GM18861 (cell line): ENCODE results near the gene AKAP3.

Experiments
- ATAC-seq: cut with Tn5 transposase; IDR thresholded peaks from one replicate; pipeline ENCODE4 v1.9.1; 2021; ENCODE audit not compliant: unreplicated experiment

Gene AKAP3

DNA sequence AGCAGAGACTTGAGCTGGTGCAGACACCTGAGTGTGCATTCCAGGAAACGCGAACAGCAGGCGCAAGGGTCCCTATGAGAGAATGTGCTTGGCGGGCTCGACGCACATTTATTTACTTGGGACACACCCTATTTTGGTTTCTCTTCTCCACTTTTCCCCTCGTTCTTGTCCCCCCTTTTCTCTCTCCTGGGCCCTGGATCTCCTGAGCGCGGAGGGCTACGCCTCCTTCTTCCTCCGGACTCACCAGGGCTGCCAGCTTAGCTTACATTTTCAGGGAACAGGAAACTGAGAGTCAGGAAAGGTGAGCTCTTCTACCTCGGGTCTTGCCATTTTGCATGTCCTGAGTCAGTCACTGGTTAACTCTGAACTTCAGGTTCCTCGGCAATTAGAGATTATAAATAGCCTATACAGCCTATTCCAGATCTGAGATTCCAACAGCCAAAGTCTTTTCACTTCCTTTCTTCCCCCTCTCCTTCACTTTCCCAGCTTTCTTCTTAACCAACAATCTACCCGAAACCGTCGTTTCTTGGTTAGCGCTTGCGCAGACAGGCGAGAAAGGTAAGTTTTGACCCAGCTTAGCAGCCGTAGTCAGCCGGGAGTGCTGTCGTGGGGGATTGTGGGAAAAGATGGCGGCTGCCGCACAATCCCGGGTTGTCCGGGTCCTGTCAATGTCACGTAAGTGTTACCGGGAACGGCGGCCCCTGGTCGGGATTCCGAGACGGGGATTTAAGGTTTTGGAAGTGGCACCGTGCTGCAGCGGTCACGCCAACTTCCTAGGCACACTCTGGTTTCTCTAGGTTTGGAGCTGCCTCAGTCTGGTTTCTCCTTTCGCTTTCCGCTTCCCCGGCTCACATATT is at the start of gene AKAP3, which contains the start of gene NDUFA9:
Gene AKAP3 (minus strand): TSS at position 551 of the 857 bp plus-strand sequence. CDS start 10,855 bp downstream, outside the sequence.
Gene NDUFA9 (plus strand): TSS at position 614 of the 857 bp plus-strand sequence. CDS start 13 bp downstream, at position 627.
- peak; percentile 80 for ATAC-seq

DNA sequence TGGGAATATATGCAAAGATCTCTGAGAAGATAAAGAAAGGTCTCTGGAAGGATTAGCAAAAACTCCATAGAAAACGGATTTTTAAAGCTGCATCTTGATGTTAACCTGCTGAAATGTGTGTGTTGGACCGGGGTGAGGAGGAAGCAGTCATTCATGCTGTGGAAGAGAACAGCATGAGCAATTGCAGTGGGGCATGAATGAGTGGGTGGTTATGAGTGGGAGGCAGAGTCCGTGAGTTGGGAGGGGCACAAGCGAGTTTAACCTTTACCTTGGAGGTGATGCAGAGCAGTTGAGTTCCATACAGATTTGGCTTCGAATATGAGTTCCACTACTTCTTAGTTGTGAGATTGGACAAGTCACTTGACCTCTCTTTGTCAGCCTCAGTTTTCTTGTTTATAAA is 41.9 kb upstream of the AKAP3 start:
- no peak for ATAC-seq

DNA sequence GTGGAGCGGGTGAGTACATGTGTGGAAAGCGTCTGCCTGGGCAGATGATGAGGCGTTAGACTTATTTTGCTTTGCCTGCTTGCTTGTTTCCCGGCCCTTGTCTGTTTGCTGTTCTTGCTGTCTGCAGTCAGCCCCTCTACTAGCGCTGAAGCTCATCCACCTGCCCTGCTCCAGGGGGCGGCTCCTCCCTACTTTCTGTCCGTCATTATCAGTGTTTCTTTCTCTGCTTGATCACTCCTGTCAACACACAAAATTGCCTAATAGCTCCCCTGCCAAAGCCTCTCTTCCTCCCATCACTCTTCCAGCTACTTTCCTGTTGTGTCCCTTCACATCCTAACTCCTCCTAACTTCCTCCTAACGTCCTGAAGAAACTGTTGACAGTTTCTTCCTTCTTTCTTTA is 36.5 kb upstream of the AKAP3 start:
- ATAC-seq = no peak

DNA sequence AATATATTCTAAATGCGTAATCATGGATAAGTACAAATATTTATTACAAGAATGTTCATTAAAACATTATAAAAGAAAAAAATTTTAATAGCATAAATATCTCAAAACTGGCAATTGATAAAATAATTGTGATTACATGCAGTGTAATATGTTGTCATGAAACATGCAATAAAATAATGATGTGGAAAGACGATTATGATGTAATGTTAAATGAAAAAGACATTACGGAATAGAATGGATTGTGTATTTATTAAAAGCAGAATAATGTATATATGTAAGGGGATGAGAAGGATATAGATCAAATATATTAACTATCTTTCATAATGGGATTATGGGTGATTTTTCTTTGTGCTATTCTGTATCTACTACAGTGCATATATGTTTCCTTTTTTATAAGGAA is 32.9 kb upstream of the AKAP3 start:
- no peak for ATAC-seq

DNA sequence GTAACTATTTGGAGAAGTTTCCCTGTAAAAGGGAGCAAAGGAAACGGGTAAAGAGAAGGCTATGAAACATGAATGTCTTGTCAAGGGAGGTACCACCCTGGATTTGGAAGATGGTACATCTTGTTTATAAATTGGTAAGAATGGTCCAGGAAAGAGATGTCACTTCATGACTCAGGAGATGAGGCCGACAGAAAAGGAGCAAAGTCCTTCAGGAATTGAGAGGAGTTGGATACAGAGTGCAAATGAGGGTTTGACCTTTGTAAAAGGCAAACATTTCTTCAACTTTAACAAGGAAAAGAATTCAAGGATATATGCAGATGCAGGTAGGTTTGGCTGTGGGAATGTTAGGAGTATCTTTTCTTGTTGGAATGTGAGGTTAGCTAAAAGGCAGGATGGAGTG is 30.9 kb upstream of the AKAP3 start:
- no peak for ATAC-seq

DNA sequence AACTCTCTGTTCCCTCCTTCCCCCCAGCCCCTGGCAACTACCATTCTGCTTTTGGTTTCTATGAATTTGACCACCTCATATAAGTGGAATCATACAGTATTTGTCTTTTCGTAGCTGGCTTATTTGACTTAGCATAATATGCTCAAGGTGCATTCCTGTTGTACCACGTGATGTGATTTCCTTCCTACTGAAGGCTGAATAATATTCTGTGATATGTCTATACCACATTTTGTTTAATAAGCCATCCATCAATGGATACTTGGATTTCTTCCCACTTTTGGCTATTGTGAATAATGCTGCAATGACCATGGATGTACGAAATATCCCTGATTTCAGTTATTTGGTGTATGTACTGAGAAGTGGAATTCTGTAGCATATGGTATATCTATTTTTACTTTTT is 16.4 kb upstream of the AKAP3 start:
- no peak for ATAC-seq

DNA sequence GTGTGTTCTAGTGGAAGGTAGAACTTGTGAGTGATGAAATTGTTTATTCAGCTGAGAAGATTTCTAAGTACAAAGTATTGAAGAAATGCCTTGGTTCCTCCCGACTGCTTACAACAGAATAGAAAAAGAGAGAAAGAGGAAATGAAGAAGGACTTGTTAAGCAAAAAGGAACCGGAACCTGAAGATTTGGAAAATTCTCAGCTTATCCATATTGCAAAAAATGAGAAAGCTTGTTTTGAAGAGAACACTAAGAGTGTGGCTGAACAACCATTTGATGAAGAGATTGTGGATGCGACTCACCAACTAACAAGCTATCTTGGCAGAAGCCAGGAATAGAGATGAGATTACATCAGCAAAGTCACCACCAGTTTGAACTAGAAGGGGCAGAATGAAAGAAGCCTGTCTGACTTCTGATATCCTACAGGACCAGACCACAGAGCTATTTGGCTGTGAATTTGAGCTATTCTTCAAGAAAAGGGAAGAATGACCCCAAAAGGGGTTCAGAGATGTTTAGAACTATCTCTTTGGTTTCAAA is 15.2 kb upstream of the AKAP3 start:
- ATAC-seq = no peak

DNA sequence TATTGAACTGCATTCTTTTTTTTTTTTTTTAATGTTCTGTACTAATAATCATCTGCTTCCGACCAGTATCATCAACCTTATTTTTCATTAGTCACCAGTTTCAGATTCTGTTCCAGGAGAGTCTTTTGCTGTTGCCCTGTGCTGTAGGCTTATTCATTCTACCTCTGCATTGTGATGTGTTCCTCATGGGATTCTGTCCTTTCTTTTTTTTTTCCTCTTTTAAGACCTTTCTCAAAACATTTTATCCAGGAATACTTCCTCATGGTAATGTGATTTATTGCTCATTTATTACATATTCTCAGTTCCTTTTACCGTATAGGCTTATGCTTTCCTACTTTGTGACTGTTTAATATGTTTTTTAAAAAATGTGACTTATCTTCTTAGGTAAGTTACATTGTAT is 4.8 kb upstream of the AKAP3 start:
- ATAC-seq = no peak

DNA sequence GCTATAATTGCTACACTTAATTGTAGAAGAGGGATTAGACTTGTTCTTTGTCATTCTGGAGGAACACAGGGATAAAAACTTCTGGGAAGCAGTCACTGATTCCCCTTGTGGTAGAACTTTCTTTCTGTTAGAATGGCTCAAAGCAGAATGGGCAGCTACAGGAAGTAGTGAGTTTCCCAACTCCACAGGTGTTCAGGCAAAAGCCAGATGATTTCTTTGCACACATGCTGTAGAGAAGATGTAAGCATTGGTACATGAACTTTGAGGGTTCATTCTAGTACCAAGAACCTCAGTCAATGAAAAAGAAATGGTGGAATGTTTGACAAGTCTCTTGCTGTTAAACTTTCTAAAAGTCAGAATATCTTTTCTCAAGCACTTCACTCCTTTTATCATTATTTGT is 4.4 kb upstream of the AKAP3 start:
- no peak for ATAC-seq

DNA sequence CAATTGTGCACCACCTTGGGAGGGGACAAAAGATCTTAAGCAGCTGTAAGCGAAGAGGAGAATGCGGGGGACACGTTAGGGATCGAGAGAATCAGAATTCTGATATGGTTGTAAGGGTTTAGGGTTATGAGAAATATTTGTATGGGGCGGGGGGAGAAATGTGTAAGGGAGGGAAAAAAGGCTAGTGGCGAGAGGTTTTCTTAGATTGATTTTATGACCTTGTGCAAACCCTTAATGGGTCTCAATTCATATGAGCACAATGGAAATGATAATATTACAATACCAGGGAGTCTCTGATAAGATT is 459 bp upstream of the AKAP3 start:
- no peak for ATAC-seq

DNA sequence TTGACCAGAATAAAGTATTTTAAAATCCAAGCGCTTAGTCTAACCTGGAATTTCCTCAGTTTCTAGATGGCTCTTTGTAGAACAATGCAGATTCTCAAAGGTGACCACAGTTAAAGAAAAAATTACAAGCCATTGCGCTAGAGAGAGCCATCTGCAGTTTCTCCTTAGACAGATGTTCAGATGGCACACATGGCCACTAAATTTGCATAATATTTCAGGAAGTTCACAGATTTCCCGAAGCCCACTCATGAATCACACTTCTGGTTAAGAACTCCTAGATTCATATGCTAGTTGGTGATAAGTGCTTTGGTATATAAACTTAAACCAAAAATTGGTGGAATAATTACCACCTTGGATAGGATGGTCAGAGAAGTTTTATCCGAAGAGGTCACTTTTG is 749 bp downstream of the AKAP3 start:
- no peak for ATAC-seq

DNA sequence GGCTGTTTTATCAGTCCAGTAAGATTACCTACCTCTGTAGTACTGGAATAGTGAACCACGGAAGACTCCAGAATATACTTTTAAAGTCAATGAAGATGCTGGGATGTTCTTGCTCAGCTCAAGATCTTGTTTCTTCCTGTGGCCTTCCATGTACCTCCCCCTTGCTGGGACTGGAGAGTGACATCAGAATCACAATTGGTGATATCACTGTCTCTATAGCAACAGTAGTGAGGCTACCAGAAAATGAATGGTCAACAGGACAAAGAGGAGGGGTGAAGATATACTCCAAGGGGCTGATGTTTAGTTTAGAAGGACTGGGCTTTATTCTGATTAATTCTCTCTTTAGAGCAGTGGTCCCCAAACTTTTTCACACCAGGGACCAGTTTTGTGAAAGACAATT is 3.8 kb downstream of the AKAP3 start:
- no peak for ATAC-seq

DNA sequence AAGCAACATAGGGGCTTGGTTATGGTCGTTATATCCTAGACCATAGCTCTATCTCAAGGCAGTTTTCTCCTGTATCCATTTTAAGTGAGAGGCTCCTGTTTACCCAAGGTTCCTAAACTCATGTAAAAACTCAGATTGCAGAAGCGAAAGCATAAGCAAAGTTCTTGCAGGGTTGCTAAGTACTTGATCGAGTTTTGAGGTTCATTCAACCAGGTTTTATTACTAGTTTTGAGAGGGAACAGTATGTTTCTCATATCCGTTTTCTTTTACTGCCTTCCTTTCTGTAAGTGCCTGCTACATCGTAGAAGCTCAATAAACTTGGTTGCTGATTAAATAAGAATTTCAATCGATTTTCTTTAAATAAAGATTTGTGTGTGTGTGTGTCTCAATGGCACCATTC is 5.1 kb downstream of the AKAP3 start:
- ATAC-seq = no peak

DNA sequence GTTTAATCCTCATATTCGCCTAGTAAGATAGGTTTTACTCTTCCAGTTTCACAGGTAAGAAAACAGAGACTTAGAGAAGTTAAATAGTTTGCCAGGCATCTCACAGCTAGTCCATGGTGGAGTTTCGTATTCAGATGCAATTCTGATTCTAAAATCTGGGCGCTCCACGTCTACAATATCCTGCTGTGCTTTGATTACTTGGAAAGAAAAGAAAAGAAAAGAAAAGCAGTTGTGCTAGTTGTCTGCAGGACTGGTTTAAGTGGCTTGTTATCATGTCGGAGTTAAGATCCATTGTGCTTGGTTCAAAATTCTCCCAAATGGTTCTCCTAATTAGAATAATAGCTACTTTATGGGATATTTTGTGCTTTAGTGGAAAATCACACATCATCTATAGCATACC is 18.6 kb downstream of the AKAP3 start:
- no peak for ATAC-seq

DNA sequence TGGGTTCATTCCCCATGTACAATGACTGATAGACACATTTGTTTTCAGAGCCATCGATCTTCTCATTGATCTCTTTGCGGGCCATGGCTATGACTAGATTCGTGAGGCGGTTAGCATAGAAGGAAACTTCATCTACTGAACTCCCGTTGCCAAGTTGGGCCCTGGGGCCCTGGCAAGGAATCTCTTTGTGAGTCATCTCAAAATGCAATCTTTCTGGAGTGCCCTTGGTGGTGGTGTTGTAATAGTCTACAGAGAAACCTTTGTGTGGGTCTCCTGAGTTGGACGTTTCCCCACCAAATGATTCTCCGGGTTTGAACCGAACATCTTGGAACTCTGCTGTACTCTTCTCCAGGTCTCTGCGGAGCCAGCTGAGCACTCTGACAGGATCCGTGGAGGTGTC is 20.4 kb downstream of the AKAP3 start:
- ATAC-seq = no peak

DNA sequence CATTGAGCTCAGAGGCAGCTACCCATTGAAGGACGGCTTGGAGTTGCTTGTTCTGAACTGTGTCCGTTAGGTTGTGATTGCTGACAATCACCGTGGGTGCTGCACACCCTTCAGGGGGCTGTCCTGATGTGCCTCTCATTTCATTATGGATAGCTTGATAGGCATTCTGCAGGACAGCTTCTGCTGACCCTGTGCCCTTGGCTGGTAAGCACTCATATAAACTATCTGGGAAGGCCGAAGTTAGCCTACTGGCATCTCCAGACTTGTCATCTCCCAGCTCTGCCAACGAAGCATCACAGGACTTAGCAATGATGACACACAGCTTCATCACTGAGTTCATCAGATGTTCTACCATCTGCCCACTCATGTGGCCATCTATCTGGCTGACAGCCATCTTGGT is 22.3 kb downstream of the AKAP3 start:
- ATAC-seq = no peak

DNA sequence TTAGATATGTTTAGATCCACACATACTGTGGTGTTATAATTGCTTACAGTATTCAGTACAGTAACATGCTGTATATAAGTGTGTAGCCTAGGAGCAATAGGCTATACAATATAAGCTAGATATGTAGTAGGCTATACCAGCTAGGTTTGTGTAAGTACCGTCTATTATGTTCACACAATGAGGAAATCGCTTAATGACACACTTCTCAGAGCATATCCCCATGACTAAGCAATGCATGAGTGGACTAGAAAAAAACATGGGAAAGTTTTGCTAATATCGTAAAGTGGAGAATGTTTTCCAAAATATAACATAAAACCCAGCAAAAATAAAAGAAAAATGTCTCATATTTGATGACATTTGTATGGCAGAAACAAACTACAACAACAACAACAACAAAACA is 27.3 kb downstream of the AKAP3 start:
- ATAC-seq = no peak

DNA sequence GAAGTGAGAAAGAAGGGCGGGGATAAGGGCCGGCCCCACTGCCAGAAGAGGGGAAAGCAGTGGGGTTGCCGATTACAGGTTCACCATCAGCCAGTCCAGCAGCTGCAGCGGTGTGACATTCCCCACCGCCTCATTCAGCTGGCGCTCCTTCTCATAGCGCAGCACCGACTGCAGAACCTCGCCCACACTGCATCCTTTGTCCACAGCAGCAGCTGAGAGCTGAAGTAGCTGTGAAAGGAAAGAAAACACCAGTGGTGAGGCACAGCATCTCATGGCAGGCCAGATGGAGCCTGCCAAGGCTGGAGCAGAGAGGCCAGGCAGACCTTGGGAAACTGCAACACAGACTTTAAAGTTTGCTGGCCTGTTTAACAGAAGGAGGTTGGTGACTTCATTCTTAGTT is 33.2 kb downstream of the AKAP3 start:
- ATAC-seq = no peak

DNA sequence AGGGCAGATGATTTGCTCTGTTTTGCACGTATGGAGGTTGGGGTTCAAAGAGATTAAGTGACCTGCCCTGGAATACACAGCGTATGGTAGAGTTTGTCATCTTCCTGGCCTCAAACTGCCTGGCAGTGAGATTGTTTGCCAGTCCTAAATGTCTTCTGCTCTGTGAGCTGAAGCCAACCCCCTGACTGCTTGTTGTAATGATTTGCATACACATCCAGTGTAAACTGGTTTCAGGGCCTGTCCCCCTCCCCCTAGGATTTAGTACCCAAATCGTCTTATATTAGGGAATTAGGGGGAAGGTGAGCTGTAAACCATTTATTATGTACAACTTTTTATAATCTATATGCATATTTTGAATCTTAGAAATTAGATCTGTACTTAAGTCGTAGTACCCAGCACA is 38.4 kb downstream of the AKAP3 start:
- ATAC-seq = no peak

DNA sequence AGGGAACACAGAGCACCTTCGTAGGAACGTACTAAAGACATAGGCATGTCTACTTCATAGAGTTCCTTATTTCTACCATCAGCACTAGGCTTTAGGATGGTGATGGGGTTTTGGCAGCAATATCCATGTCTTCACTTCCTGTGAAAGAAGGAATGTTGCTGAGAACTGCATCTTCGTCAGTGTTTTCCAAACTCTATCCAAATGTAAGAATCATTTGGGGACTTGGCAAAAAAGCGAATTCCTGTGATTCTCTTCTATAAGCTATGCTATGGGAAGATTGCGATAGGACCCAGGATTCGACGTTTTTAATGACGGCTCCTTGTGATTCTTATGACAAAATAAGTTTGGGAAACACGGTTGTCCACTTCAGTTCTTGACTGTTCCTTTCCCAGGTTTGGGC is 39.8 kb downstream of the AKAP3 start:
- no peak for ATAC-seq

DNA sequence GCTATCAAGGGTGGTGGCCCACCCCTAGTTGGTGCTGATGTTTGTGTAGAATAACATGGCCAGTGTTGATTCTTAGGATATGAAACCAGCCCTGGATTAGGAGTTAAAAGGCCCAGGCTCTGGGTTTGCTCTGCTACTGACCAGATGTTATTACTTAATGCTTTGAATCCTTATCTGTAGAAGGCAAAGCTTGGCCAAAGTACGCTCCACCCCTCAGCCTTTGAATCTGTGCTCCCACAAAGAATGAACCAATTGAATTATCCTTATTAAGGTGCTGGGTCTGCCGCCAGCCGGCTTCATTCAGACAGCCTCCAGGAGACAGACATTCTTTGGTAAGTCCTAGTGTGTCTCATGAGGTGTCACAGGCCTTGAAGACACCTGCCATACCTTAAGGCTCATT is 41.8 kb downstream of the AKAP3 start:
- ATAC-seq = no peak

DNA sequence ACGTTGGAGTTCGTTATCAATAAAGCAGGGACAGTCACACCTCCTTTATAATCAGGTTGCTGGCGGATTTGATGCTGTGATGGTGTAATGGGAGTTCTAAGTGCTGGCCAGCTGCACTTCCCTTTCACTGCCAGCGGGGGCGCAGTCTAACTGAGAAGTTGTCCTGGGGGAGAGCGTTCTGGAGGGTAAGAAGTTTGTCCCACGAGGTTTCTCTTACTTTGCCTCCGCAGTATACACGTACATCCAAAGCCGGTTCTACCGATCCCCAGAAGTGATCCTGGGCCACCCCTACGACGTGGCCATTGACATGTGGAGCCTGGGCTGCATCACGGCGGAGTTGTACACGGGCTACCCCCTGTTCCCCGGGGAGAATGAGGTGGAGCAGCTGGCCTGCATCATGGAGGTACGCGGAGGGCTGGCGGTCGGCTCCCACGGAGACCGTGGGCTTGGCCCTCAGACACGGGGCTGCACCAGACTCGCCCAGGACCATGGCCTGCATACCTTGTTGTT is 44.1 kb downstream of the AKAP3 start:
- ATAC-seq = peak; percentile 97

DNA sequence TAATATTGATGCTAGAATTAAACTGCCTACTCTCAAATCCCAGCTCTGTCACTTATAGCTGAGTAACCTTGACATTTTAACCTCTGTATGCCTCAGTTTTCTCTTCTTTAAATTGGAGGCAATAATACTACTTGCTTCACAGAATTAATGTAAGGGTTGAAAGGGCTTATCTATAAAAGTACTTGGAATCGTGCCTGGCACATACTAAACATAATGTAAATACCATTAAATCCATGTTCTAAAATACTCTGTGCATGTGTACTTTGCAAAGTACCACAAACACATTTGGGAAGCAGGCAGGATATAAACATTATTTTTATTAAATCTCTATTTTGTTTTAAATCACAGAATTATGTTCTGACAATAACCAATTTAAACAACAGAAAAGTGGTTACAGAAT is 44.9 kb downstream of the AKAP3 start:
- ATAC-seq = no peak
